CD4-positive, alpha-beta T cell (primary cell): Measurements from ENCODE around the gene SCAMP4. TPM values are rescaled to one million over a fixed set of nuclear protein-coding genes. Genes with fewer than 3 reads are reported as not detected.

Experiments
- ATAC-seq: fragments of 200-7000 bp; cut with Tn5 transposase; one replicate; pipeline ENCODE4 v1.10.0; 2022; ENCODE audit warnings: mild to moderate bottlenecking; ENCODE audit not compliant: poor library complexity
- CTCF ChIA-PET: fragments of 350-600 bp; sonication (Branson Sonifier 250); formaldehyde crosslinking; loops from one replicate; lab custom pipeline; 2021; ENCODE audit warnings: antibody characterized with exemption, inconsistent platforms; lab: Charles Lee
- POLR2A ChIA-PET: fragments of 350-600 bp; sonication (Branson Sonifier 250); formaldehyde crosslinking; loops from one replicate; lab custom pipeline; 2021; ENCODE audit warnings: antibody characterized with exemption, inconsistent platforms; lab: Charles Lee
- DNase-seq, 14 experiments: peaks; one replicate each; pipeline ENCODE4 v3.0.0-alpha.2; 2013 to 2020; ENCODE audit warnings: mixed read lengths in 2 of 14
- H3K27ac ChIP-seq, 2 donors: one replicate each; pipeline versions ENCODE4 v1.5.1 to v1.7.0; 2013; ENCODE audit warnings: low read length in 2 of 2, low read depth in 1 of 2, mild to moderate bottlenecking in 1 of 2
- H3K27me3 ChIP-seq, 2 experiments: 1 replicate in 1 of 2; 2 replicates in 1 of 2; pipeline versions ENCODE4 v1.6.1 to v1.7.0; 2013; ENCODE audit warnings: low read length in 2 of 2, control low read depth in 1 of 2, mild to moderate bottlenecking in 1 of 2, moderate library complexity in 1 of 2; ENCODE audit not compliant: insufficient read depth in 2 of 2, control insufficient read depth in 1 of 2
- H3K36me3 ChIP-seq: one replicate; pipeline ENCODE4 v1.6.1; 2013; ENCODE audit warnings: low read length, control low read depth; ENCODE audit not compliant: insufficient read depth
- H3K4me1 ChIP-seq: one replicate; pipeline ENCODE4 v1.6.1; 2013; ENCODE audit warnings: low read length, control low read depth; ENCODE audit not compliant: insufficient read depth
- H3K4me3 ChIP-seq: one replicate; pipeline ENCODE4 v1.5.1; 2013; ENCODE audit warnings: mild to moderate bottlenecking, low read length, moderate library complexity
- H3K9me3 ChIP-seq, 2 experiments: 1 replicate in 1 of 2; 2 replicates in 1 of 2; pipeline versions ENCODE4 v1.6.1 to v1.7.0; 2013; ENCODE audit warnings: low read length in 2 of 2, mild to moderate bottlenecking in 2 of 2, control low read depth in 1 of 2, moderate library complexity in 1 of 2; ENCODE audit not compliant: control insufficient read depth in 1 of 2, insufficient read depth in 1 of 2
- H3K27ac Mint-ChIP-seq: one replicate; pipeline ENCODE4 v1.8.0; 2020; ENCODE audit warnings: mixed read lengths
- H3K27me3 Mint-ChIP-seq: one replicate; pipeline ENCODE4 v1.8.0; 2021; ENCODE audit warnings: mixed read lengths
- H3K36me3 Mint-ChIP-seq: one replicate; pipeline ENCODE4 v1.8.0; 2021; ENCODE audit warnings: low read depth, mixed read lengths
- H3K4me1 Mint-ChIP-seq: one replicate; pipeline ENCODE4 v1.8.0; 2021; ENCODE audit warnings: low read depth, mixed read lengths
- H3K4me3 Mint-ChIP-seq: one replicate; pipeline ENCODE4 v1.8.0; 2020; ENCODE audit warnings: mild to moderate bottlenecking, mixed read lengths
- H3K9me3 Mint-ChIP-seq: one replicate; pipeline ENCODE4 v1.8.0; 2020; ENCODE audit warnings: mixed read lengths
- intact Hi-C, 2 experiments: fragments of 100-400 bp; cut with DNase I in 1 of 2; cut with micrococcal nuclease in 1 of 2; formaldehyde crosslinking; loops; one replicate each; pipeline versions ENCODE4 v1.15.1 to v1.9.0; 2023 to 2025; cut with DNase I, micrococcal nuclease
- total RNA-seq, 174 experiments: library from RNA in 2 of 174; stranded (reverse) in 2 of 174; gene quantifications; one replicate each; pipeline ENCODE4 v1.2.3 and lab custom pipeline; 2021 to 2026
- TF ChIP-seq, protein P1 (sequence below): fragments of 200-600 bp; IDR thresholded peaks from one replicate; pipeline ENCODE4 v1.8.0; 2022; ENCODE audit warnings: antibody characterized with exemption, mild to moderate bottlenecking

The SCAMP4 gene
- total RNA-seq, 2 experiments from 2014 or later: 12.7 to 15.4 TPM

DNA sequence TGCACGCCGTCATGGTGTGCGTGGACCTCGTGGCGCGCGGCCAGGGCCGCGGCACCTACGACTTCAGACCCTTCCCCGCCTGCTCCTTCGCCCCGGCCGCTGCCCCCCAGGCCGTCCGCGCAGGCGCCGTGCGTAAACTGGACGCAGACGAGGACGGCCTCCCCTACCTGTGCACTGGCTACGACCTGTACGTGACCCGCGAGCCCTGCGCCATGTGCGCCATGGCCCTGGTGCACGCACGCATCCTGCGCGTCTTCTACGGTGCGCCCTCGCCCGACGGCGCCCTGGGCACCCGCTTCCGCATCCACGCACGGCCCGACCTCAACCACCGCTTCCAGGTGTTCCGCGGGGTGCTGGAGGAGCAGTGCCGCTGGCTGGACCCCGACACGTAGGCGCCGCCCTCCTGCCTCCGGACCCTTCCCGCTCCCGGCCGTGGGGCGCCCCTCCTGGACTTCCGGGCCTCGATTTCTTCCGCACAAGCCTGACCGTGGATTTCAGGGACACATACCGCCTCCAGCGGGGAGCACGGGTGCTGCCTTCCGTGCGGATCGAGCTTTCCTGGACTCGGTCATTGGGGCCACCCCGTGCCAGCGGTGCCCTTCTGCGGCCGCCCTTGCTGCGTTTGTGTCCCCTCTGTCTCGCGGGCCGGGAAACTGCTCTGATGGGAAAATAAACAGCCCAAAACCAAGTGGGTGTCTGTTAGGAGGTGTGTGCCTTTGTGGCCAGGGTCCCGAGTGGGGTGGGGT lies 7.7 kb downstream of the SCAMP4 start:
- Mint-ChIP-seq H3K27me3 (no peaks in the 10 kb centered on the region), H3K9me3 (no peaks in the 10 kb centered on the region), H3K36me3 (no peaks in the 10 kb centered on the region), H3K4me1 (peaks cover 16% of the 10 kb centered on the region), H3K4me3 (no peak overlapping the region), H3K27ac (no peak overlapping the region)
- DNase-seq (no peak), ATAC-seq (no peak)
- Histone ChIP-seq H3K4me3 (no peak overlapping the region), H3K4me1 (peaks cover 18% of the 10 kb centered on the region), H3K27ac (no peak overlapping the region), H3K27me3 (no peaks in the 10 kb centered on the region), H3K36me3 (peaks cover 8% of the 10 kb centered on the region), H3K9me3 (peaks cover 0 to 7% of the 10 kb centered on the region in 2 experiments)
- POLR2A ChIA-PET: no interaction called here
- CTCF ChIA-PET: no interaction called here
- intact Hi-C loops: no loop called here
- TF ChIP-seq, protein P1, sequence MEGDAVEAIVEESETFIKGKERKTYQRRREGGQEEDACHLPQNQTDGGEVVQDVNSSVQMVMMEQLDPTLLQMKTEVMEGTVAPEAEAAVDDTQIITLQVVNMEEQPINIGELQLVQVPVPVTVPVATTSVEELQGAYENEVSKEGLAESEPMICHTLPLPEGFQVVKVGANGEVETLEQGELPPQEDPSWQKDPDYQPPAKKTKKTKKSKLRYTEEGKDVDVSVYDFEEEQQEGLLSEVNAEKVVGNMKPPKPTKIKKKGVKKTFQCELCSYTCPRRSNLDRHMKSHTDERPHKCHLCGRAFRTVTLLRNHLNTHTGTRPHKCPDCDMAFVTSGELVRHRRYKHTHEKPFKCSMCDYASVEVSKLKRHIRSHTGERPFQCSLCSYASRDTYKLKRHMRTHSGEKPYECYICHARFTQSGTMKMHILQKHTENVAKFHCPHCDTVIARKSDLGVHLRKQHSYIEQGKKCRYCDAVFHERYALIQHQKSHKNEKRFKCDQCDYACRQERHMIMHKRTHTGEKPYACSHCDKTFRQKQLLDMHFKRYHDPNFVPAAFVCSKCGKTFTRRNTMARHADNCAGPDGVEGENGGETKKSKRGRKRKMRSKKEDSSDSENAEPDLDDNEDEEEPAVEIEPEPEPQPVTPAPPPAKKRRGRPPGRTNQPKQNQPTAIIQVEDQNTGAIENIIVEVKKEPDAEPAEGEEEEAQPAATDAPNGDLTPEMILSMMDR: no peak

DNA sequence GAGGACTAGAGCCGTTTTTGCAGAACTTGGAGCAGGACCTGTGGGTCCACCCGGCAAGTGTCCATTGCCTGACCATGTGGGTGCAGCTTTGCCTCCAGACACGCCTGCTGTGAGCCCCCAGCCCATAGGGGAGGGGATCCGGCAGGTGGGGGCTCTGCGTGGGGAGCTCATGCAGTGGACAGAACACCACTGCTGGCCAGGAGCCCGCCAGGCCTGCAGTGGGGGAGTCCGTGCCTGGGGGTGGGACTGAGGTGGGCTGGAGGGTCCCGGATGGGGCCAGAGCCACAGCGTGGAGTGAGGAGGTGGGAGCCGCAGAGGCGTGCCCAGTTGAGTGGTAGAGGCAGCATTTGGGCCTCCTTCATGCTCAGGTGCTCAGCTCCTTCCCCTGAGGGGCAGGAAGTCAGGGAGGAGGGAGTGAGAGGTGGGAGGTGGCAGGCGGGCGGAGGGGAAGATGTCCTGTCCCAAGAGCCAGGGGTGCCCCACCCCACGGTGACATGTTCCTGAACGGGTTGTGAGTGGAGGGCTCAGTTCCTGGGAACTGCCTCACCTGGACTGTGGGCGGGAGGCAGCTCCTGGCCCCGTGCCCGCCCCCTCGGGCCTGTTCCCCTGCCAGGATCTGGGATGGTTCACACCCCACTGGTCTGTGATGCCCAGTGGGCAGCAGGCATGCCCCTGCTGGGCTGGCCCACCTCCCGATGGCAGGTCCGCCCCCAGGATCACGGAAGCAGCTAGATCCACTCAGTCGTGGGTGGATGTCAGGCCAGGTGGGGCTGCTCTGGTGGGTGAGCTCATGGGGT lies 8.8 kb downstream of the SCAMP4 start:
- DNase-seq (no peak), ATAC-seq (no peak)
- intact Hi-C loops: no loop called here
- Mint-ChIP-seq H3K4me1 (peaks cover 15% of the 10 kb centered on the region), H3K27ac (no peak overlapping the region), H3K27me3 (no peaks in the 10 kb centered on the region), H3K9me3 (no peaks in the 10 kb centered on the region), H3K4me3 (no peak overlapping the region), H3K36me3 (no peaks in the 10 kb centered on the region)
- Histone ChIP-seq H3K27me3 (no peaks in the 10 kb centered on the region), H3K4me1 (peaks cover 16% of the 10 kb centered on the region), H3K27ac (no peak overlapping the region), H3K4me3 (no peak overlapping the region), H3K9me3 (peaks cover 0 to 7% of the 10 kb centered on the region in 2 experiments), H3K36me3 (peaks cover 12% of the 10 kb centered on the region)
- POLR2A ChIA-PET: no interaction called here
- CTCF ChIA-PET: no interaction called here
- TF ChIP-seq, protein P1: no peak

DNA sequence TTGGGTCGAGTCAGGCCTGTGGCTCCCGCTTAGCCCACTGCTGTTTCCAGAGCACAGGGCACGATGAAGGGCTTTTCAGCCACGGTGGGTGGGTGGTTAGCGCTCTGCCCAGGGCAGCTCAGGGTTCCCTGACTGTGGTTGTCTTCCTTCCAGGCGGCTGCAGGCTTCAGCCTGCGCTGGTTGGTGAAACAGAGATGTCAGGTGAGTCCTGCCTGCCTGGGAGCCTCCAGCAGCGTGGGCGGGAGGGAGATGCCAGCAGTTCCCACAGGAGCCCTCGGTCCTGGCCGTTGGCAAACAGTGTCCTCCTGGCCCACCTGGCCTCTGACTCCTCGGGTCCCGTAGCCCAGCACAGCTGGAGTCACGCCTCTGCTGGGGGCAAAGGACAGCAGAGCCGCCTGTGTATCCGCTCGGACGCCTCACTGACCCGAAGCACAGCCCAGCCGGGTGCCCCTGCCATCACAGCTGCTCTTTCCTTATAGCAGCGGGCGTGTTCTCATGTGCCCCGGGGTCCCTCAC lies 9.7 kb downstream of the SCAMP4 start:
- Histone ChIP-seq H3K4me3 (no peak overlapping the region), H3K27me3 (no peaks in the 10 kb centered on the region), H3K36me3 (peaks cover 12% of the 10 kb centered on the region), H3K9me3 (peaks cover 0 to 2% of the 10 kb centered on the region in 2 experiments), H3K27ac (no peak overlapping the region), H3K4me1 (peaks cover 7% of the 10 kb centered on the region)
- Mint-ChIP-seq H3K27ac (no peak overlapping the region), H3K27me3 (no peaks in the 10 kb centered on the region), H3K36me3 (no peaks in the 10 kb centered on the region), H3K4me3 (no peak overlapping the region), H3K9me3 (no peaks in the 10 kb centered on the region), H3K4me1 (peaks cover 6% of the 10 kb centered on the region)
- CTCF ChIA-PET: no interaction called here
- ATAC-seq: no peak
- POLR2A ChIA-PET: no interaction called here
- peak in 1 of 14 experiments; percentile 27 for DNase-seq
- TF ChIP-seq, protein P1: no peak
- intact Hi-C loops: no loop called here
